K562 (cell line): ENCODE data around the gene RNF144A. TPM values are rescaled to one million over a fixed set of nuclear protein-coding genes. Genes with fewer than 3 reads are reported as not detected.

Experiments used
- ATAC-seq: fragments of 200-7000 bp; cut with Tn5 transposase; 3 replicates; pipeline ENCODE4 v1.9.1; 2020; ENCODE audit warnings: moderate library complexity
- BruUV-seq: library from RNA; stranded (reverse); fragments of 400-500 nt; replicated peaks from 2 replicates; lab custom pipeline; 2021; lab: Mats Ljungman, UMichigan
- CTCF ChIA-PET: fragments of 300-600 bp; formaldehyde crosslinking; extraction: SDS; loops from one replicate; lab custom pipeline; 2021; ENCODE audit warnings: low intra/inter-chr PET ratio; lab: Yijun Ruan, JAX
- POLR2A ChIA-PET: fragments of 300-600, 350-650 bp; sonication (Branson Sonifier 250); formaldehyde crosslinking; extraction: SDS; loops from one replicate; lab custom pipeline; 2021; ENCODE audit warnings: antibody characterized with exemption, inconsistent platforms; lab: Yijun Ruan, JAX
- DNase-seq, 4 experiments: peaks; one replicate each; pipeline versions ENCODE4 v3.0.0 to v3.0.0-alpha.2; 2011 to 2018; ENCODE audit warnings: low spot score in 3 of 4, mixed read lengths in 3 of 4; ENCODE audit errors: extremely low read depth in 1 of 4
- FAIRE-seq: peaks from 2 replicates; lab custom pipeline; 2011; peaks lifted over from hg19 to GRCh38; lab: Jason Lieb, UNC
- H2AFZ ChIP-seq: 2 replicates; pipeline ENCODE4 v1.6.0; 2011; ENCODE audit warnings: low read depth, low read length, control low read depth, inconsistent platforms
- H3K27ac ChIP-seq: fragments of 200-600 bp; 3 replicates; pipeline ENCODE4 v1.8.0; 2011; ENCODE audit warnings: low read depth, mild to moderate bottlenecking, control low read depth, inconsistent platforms, low read length, moderate library complexity, mixed read lengths; ENCODE audit errors: extremely low read depth
- H3K27me3 ChIP-seq, 2 experiments: fragments of 300-600 bp in 1 of 2; 2 replicates in 1 of 2; 3 replicates in 1 of 2; pipeline versions ENCODE4 v1.6.0 to v1.8.0; 2011; ENCODE audit warnings: inconsistent platforms in 2 of 2, low read length in 2 of 2, mild to moderate bottlenecking in 1 of 2, mixed read lengths in 1 of 2, moderate library complexity in 1 of 2; ENCODE audit not compliant: control insufficient read depth in 2 of 2, insufficient read depth in 2 of 2
- H3K36me3 ChIP-seq: fragments of 300-600 bp; 3 replicates; pipeline ENCODE4 v1.8.0; 2011; ENCODE audit warnings: mild to moderate bottlenecking, low read length, inconsistent platforms; ENCODE audit not compliant: control insufficient read depth, insufficient read depth
- H3K4me1 ChIP-seq, 2 experiments: fragments of 200-600 bp in 1 of 2; replicated peaks in 1 of 2; 2 replicates in 1 of 2; 3 replicates in 1 of 2; pipeline versions ENCODE4 v1.5.1 to v1.8.0; 2011; ENCODE audit warnings: inconsistent platforms in 2 of 2, low read length in 2 of 2, mild to moderate bottlenecking in 1 of 2, mixed read lengths in 1 of 2, moderate library complexity in 1 of 2; ENCODE audit not compliant: control insufficient read depth in 2 of 2, insufficient read depth in 2 of 2
- H3K4me2 ChIP-seq: 2 replicates; pipeline ENCODE4 v1.6.1; 2011; ENCODE audit warnings: low read length, control low read depth, inconsistent platforms, mixed read lengths; ENCODE audit not compliant: insufficient read depth
- H3K4me3 ChIP-seq: fragments of 200-600 bp; sonication (generic), shearing (Covaris generic); 2 replicates; pipeline ENCODE4 v1.5.1; 2016; ENCODE audit warnings: control low read depth, inconsistent platforms
- H3K79me2 ChIP-seq: fragments of 200-600 bp; 3 replicates; pipeline ENCODE4 v1.8.0; 2011; ENCODE audit warnings: low read length, inconsistent platforms; ENCODE audit not compliant: control insufficient read depth, insufficient read depth
- H3K9ac ChIP-seq, 2 experiments: 2 replicates each; pipeline versions ENCODE4 v1.6.0 to v1.6.1; 2011; ENCODE audit warnings: low read depth in 2 of 2, low read length in 2 of 2, control low read depth in 1 of 2, inconsistent platforms in 1 of 2, mild to moderate bottlenecking in 1 of 2, mixed read lengths in 1 of 2; ENCODE audit not compliant: insufficient read depth in 1 of 2
- H3K9me1 ChIP-seq: one replicate; pipeline ENCODE4 v1.6.0; 2011; ENCODE audit warnings: inconsistent platforms, mild to moderate bottlenecking, low read length, moderate library complexity; ENCODE audit not compliant: control insufficient read depth, insufficient read depth
- H3K9me3 ChIP-seq: replicated peaks from 2 replicates; pipeline ENCODE4 v1.5.1; 2011; ENCODE audit warnings: low read depth, low read length, inconsistent platforms; ENCODE audit not compliant: control insufficient read depth, insufficient read depth
- H4K20me1 ChIP-seq: replicated peaks from 2 replicates; pipeline ENCODE4 v1.6.1; 2011; ENCODE audit warnings: low read length, inconsistent platforms, mixed read lengths; ENCODE audit not compliant: control insufficient read depth, insufficient read depth
- ATF4 ChIP-seq: fragments of 450-650 bp; formaldehyde crosslinking; IDR thresholded peaks from 2 replicates; pipeline ENCODE4 v1.4.0; 2022; ENCODE audit warnings: mild to moderate bottlenecking, moderate library complexity
- CBX3 ChIP-seq, 2 experiments: IDR thresholded peaks; 1 replicate in 1 of 2; 2 replicates in 1 of 2; pipeline ENCODE4 v1.6.1; 2012; ENCODE audit warnings: inconsistent platforms in 2 of 2, low read length in 2 of 2, borderline replicate concordance in 1 of 2, control low read depth in 1 of 2
- CTCFL ChIP-seq: IDR thresholded peaks from 2 replicates; pipeline ENCODE4 v1.6.1; 2011; ENCODE audit warnings: borderline replicate concordance, low read depth, mild to moderate bottlenecking, moderate library complexity, low read length; ENCODE audit not compliant: insufficient read depth, poor library complexity, severe bottlenecking
- GABPB2 ChIP-seq: fragments of 250-450 bp; sonication (Bioruptor Pico); conservative IDR thresholded peaks from 2 replicates; pipeline ENCODE4 v1.5.1; 2021; ENCODE audit warnings: mild to moderate bottlenecking
- GTF2F1 ChIP-seq: IDR thresholded peaks from 2 replicates; pipeline ENCODE4 v1.6.1; 2011; ENCODE audit warnings: low read depth, low read length, improper control_type of control experiment
- MCM5 ChIP-seq: fragments of 450-650 bp; IDR thresholded peaks from 2 replicates; pipeline ENCODE4 v1.6.1; 2016; ENCODE audit warnings: low read depth
- NR3C1 ChIP-seq: sonication (generic); formaldehyde crosslinking; IDR thresholded peaks from 2 replicates; pipeline ENCODE4 v1.8.1; 2022; ENCODE audit warnings: missing genetic modification reagents
- PHF8 ChIP-seq: fragments of 200-600 bp; sonication (generic); IDR thresholded peaks from 2 replicates; pipeline ENCODE4 v1.6.1; 2012; ENCODE audit warnings: mixed run types, mild to moderate bottlenecking, inconsistent platforms, low read length, moderate library complexity, borderline replicate concordance
- SIX5 ChIP-seq, 2 experiments: IDR thresholded peaks; 2 replicates each; pipeline ENCODE4 v1.6.1; 2011; ENCODE audit warnings: low read length in 2 of 2, borderline replicate concordance in 1 of 2, low read depth in 1 of 2, mild to moderate bottlenecking in 1 of 2, moderate library complexity in 1 of 2; ENCODE audit not compliant: insufficient read depth in 1 of 2
- YBX1 ChIP-seq: fragments of 450-650 bp; IDR thresholded peaks from 2 replicates; pipeline ENCODE4 v1.7.1; 2016; ENCODE audit warnings: mild to moderate bottlenecking
- ZBTB26 ChIP-seq: fragments of 450-650 bp; formaldehyde crosslinking; IDR thresholded peaks from 2 replicates; pipeline ENCODE4 v1.4.0; 2022; ENCODE audit warnings: missing genetic modification characterization
- ZNF174 ChIP-seq: fragments of 250-450 bp; sonication (Bioruptor Pico); IDR thresholded peaks from 2 replicates; pipeline ENCODE4 v1.4.0; 2020; ENCODE audit warnings: mild to moderate bottlenecking
- ZNF507 ChIP-seq: conservative IDR thresholded peaks from 2 replicates; pipeline ENCODE4 v1.6.1; 2017; ENCODE audit warnings: missing genetic modification characterization, missing compliant biosample characterization
- WGBS: fragments of 100-300 bp; shearing (Covaris generic); methylation state at CpG from one replicate; pipeline ENCODE4 v1.1.6; 2016; ENCODE audit warnings: low coverage, mixed read lengths; ENCODE audit not compliant: insufficient coverage; ENCODE audit errors: missing lambda C conversion rate; 5-methylcytosine and 5-hydroxymethylcytosine counted together
- in situ Hi-C: fragments of 300-500 bp; cut with MboI; formaldehyde crosslinking; loops from 4 replicates; pipeline ENCODE4 v1.15.0; 2018; ENCODE audit warnings: inconsistent platforms, mixed read lengths
- intact Hi-C: fragments of 100-400 bp; cut with micrococcal nuclease; formaldehyde crosslinking; loops from 2 replicates; pipeline ENCODE4 v1.14.2; 2022
- polyA plus RNA-seq, 8 experiments: library from polyadenylated mRNA; depleted of rRNA in 4 of 8; stranded (reverse) in 5 of 8; unstranded in 3 of 8; fragments of >200 nt; fragmentation: Nextera tagmentation in 2 of 8; fragmentation: Illumina TruSeq in 1 of 8; extraction: Ambion mirVana in 2 of 8; extraction: Trizol in 1 of 8; gene quantifications; 2 replicates each; pipeline versions ENCODE4 v1.2.1 to v1.2.3, GENCODE V29; 2011 to 2014; ENCODE audit warnings: inconsistent platforms in 1 of 8, missing spikeins in 1 of 8
- total RNA-seq, 7 experiments: library from RNA; depleted of rRNA in 6 of 7; stranded (reverse); fragments of >200 nt in 6 of 7; fragmentation: Illumina TruSeq in 2 of 7; extraction: Trizol in 2 of 7; gene quantifications; 2 replicates each; pipeline versions ENCODE4 v1.2.1 to v1.2.3, GENCODE V29; 2011 to 2021; ENCODE audit warnings: low replicate concordance in 1 of 7
- TF ChIP-seq, protein P1 (sequence below): fragments of 250-450 bp; sonication (Bioruptor Pico); IDR thresholded peaks from 2 replicates; pipeline ENCODE4 v1.5.0; 2020; ENCODE audit warnings: mild to moderate bottlenecking, borderline replicate concordance

RNF144A gene
- total and polyA plus RNA-seq, 9 of the 15 experiments (the other 6 are each of a cell fraction or from before 2014, with no cell fraction given): 0.96 to 11.3 (median 6.2) TPM

GRCh38 chr2:7009207-7009911, 92.1 kb downstream of the RNF144A start:
- Histone ChIP-seq H3K9me3 (no peaks in the 10 kb centered on the region), H3K79me2 (no peaks in the 10 kb centered on the region), H3K27ac (no peak overlapping the region), H3K36me3 (no peaks in the 10 kb centered on the region), H3K4me3 (no peak overlapping the region), H3K9ac (no peak overlapping the region), H4K20me1 (0 out of 2 replicates have a peak, but pooled peaks cover 5% of the 10 kb centered on the region), H3K4me2 (no peak overlapping the region), H3K27me3 (no peaks in the 10 kb centered on the region), H3K9me1 (no peaks in the 10 kb centered on the region), H2AFZ (no peak overlapping the region), H3K4me1 (peaks cover 14 to 20% of the 10 kb centered on the region in 2 experiments)
- no peak for FAIRE-seq
- no peak for DNase-seq
- 79% methylated on average over 11 of the region's 11 CpGs for WGBS
- intact Hi-C loops: loop anchor here (2.0 to 5.0 kb wide), 2 partner anchors 93 to 112 kb away; partner anchors contain the start of gene RNF144A
- BruUV-seq: no TSS peak
- no peak for TF ChIP-seq GTF2F1
- no peak for TF ChIP-seq SIX5 (IDR thresholded peaks at IDR 0.05; ENCODE audit: borderline replicate concordance in 1 of 2, insufficient read depth in 1 of 2, low read depth in 1 of 2, low read length in 2 of 2)
- TF ChIP-seq ZNF174 (CRISPR knock-in tag): no peak
- TF ChIP-seq GABPB2 (CRISPR knock-in tag): no peak
- no peak for TF ChIP-seq NR3C1 (CRISPR knock-in tag)
- no peak for TF ChIP-seq ZBTB26 (CRISPR knock-in tag)
- TF ChIP-seq PHF8: no peak
- TF ChIP-seq CBX3 (IDR thresholded peaks at IDR 0.05; ENCODE audit: borderline replicate concordance in 1 of 2, low read length in 2 of 2): no peak
- no peak for TF ChIP-seq ZNF507 (tag)
- TF ChIP-seq CTCFL: no peak
- TF ChIP-seq, protein P1, sequence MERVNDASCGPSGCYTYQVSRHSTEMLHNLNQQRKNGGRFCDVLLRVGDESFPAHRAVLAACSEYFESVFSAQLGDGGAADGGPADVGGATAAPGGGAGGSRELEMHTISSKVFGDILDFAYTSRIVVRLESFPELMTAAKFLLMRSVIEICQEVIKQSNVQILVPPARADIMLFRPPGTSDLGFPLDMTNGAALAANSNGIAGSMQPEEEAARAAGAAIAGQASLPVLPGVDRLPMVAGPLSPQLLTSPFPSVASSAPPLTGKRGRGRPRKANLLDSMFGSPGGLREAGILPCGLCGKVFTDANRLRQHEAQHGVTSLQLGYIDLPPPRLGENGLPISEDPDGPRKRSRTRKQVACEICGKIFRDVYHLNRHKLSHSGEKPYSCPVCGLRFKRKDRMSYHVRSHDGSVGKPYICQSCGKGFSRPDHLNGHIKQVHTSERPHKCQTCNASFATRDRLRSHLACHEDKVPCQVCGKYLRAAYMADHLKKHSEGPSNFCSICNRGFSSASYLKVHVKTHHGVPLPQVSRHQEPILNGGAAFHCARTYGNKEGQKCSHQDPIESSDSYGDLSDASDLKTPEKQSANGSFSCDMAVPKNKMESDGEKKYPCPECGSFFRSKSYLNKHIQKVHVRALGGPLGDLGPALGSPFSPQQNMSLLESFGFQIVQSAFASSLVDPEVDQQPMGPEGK (CRISPR knock-in tag): no peak
- no peak for TF ChIP-seq MCM5
- TF ChIP-seq YBX1: no peak
- TF ChIP-seq ATF4 (CRISPR knock-in tag): no peak
- no peak for ATAC-seq
- CTCF ChIA-PET: no interaction called here
- in situ Hi-C loops: loop anchor here (25.0 kb wide), 1 partner anchor 172 kb away; no protein-coding TSS in a partner anchor
- POLR2A ChIA-PET: interaction anchor here (1.1 kb wide), 1 partner anchor 16 kb away, joined by 5 read pairs; no protein-coding TSS in a partner anchor
